Keratinocyte (primary cell): Measurements from ENCODE around the gene SLC17A2.

ENCODE experiments used
- EZH2 ChIP-seq: IDR thresholded peaks from one replicate; pipeline ENCODE4 v1.6.1; 2012; ENCODE audit warnings: inconsistent platforms, mild to moderate bottlenecking, low read length, moderate library complexity
- TF ChIP-seq, protein P1 (sequence below), 3 experiments: IDR thresholded peaks in 1 of 3; conservative IDR thresholded peaks in 1 of 3; optimal IDR thresholded peaks in 1 of 3; 2 replicates in 2 of 3; 3 replicates in 1 of 3; pipeline versions ENCODE3 to v1.5.1; 2011; ENCODE audit warnings: low read length in 3 of 3, mild to moderate bottlenecking in 3 of 3, moderate library complexity in 2 of 3, control low read depth in 1 of 3, inconsistent platforms in 1 of 3; ENCODE audit not compliant: insufficient read depth in 2 of 3; ENCODE audit errors: extremely low read depth in 1 of 3

- TF ChIP-seq, protein P1, sequence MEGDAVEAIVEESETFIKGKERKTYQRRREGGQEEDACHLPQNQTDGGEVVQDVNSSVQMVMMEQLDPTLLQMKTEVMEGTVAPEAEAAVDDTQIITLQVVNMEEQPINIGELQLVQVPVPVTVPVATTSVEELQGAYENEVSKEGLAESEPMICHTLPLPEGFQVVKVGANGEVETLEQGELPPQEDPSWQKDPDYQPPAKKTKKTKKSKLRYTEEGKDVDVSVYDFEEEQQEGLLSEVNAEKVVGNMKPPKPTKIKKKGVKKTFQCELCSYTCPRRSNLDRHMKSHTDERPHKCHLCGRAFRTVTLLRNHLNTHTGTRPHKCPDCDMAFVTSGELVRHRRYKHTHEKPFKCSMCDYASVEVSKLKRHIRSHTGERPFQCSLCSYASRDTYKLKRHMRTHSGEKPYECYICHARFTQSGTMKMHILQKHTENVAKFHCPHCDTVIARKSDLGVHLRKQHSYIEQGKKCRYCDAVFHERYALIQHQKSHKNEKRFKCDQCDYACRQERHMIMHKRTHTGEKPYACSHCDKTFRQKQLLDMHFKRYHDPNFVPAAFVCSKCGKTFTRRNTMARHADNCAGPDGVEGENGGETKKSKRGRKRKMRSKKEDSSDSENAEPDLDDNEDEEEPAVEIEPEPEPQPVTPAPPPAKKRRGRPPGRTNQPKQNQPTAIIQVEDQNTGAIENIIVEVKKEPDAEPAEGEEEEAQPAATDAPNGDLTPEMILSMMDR (optimal IDR thresholded peaks at IDR 0.05 in 1 of 3, IDR thresholded peaks at IDR 0.05 in 1 of 3, conservative IDR thresholded peaks at IDR 0.05 in 1 of 3; ENCODE audit: extremely low read depth in 1 of 3, insufficient read depth in 2 of 3, low read length in 3 of 3), result no peak
- no peak for TF ChIP-seq EZH2
Observed at GRCh38 chr6:25866011-25866410, 64.5 kb downstream of the SLC17A2 start.
